NCI-H460 (cell line): ENCODE measurements around the gene CPA1. TPM values are rescaled to one million over a fixed set of nuclear protein-coding genes. Genes with fewer than 3 reads are reported as not detected.

Experiments used
- DNase-seq: peaks from one replicate; pipeline ENCODE4 v3.0.0-alpha.2; 2016; ENCODE audit warnings: low read depth; ENCODE audit errors: extremely low read depth
- total RNA-seq: library from RNA; depleted of rRNA; stranded (reverse); fragments of >200 nt; shearing (Covaris generic); gene quantifications from 2 replicates; pipeline ENCODE4 v1.2.3, GENCODE V29; 2014; rRNA removed

The CPA1 gene
- total RNA-seq, 1 experiment from 2014 or later: not detected

- DNase-seq: peak; percentile 28
Measured at GRCh38 chr7:130421684-130422083, 41.4 kb downstream of the CPA1 start.

- no peak for DNase-seq
Measured at GRCh38 chr7:130423501-130424037, 43.3 kb downstream of the CPA1 start.

GRCh38 chr7:130425796-130426195 lies 45.5 kb downstream of the CPA1 start:
- no peak for DNase-seq

GRCh38 chr7:130426564-130426963 lies 46.3 kb downstream of the CPA1 start:
- no peak for DNase-seq

GRCh38 chr7:130429019-130429418 lies 48.7 kb downstream of the CPA1 start:
- DNase-seq: no peak

GRCh38 chr7:130430115-130430514 lies 49.8 kb downstream of the CPA1 start:
- no peak for DNase-seq

- no peak for DNase-seq
Measured at GRCh38 chr7:130430841-130431666, 50.8 kb downstream of the CPA1 start.

GRCh38 chr7:130432886-130433285 lies 52.6 kb downstream of the CPA1 start:
- DNase-seq: no peak

- no peak for DNase-seq
Measured at GRCh38 chr7:130433301-130433700, 53.0 kb downstream of the CPA1 start.

- no peak for DNase-seq
Measured at GRCh38 chr7:130435311-130435854, 55.1 kb downstream of the CPA1 start.

GRCh38 chr7:130436253-130436652 lies 56.0 kb downstream of the CPA1 start:
- no peak for DNase-seq

Other genes with a start within 250 kb of the CPA1 start
- 79.1 and 86.0 TPM in 2 replicates for gene TMEM209, start 175.1 kb upstream of the CPA1 start, total RNA-seq
- gene SSMEM1, start 172.6 kb upstream of the CPA1 start, total RNA-seq: 0.12 TPM in 1 of 2 replicates, not detected in the other
- 0.59 and 0.75 TPM in 2 replicates for gene CPA2, start 113.6 kb upstream of the CPA1 start, total RNA-seq
- 1.6 and 1.8 TPM in 2 replicates for gene CPA4, start 87.3 kb upstream of the CPA1 start, total RNA-seq
- gene CPA5, start 35.7 kb upstream of the CPA1 start, total RNA-seq: not detected in 2 replicates
- 19.3 and 22.4 TPM in 2 replicates for gene CEP41, start 60.5 kb downstream of the CPA1 start, total RNA-seq
- gene MEST, start 111.6 kb downstream of the CPA1 start, total RNA-seq: 29.4 and 36.0 TPM in 2 replicates